MCF 10A (cell line): ENCODE measurements around the gene IQCK. TPM values are rescaled to one million over a fixed set of nuclear protein-coding genes. Genes with fewer than 3 reads are reported as not detected.

ENCODE experiments used
- BruUV-seq: library from RNA; stranded (reverse); fragments of 400-500 nt; replicated peaks from 2 replicates; lab custom pipeline; 2021; lab: Mats Ljungman, UMichigan
- CTCF ChIA-PET: fragments of 300-600 bp; sonication (Branson Sonifier 250); formaldehyde crosslinking; extraction: SDS; loops from one replicate; lab custom pipeline; 2021; ENCODE audit warnings: antibody characterized with exemption, inconsistent platforms; lab: Yijun Ruan, JAX
- POLR2A ChIA-PET: fragments of 300-600, 350-650 bp; sonication (Branson Sonifier 250); formaldehyde crosslinking; extraction: SDS; loops from one replicate; lab custom pipeline; 2020; ENCODE audit warnings: antibody characterized with exemption, inconsistent platforms; lab: Yijun Ruan, JAX
- DNase-seq: peaks from one replicate; pipeline ENCODE4 v3.0.0-alpha.2; 2018; ENCODE audit not compliant: unreplicated experiment
- H3K27ac Mint-ChIP-seq: one replicate; pipeline ENCODE4 v1.8.0; 2022; ENCODE audit warnings: mild to moderate bottlenecking, low read depth, mixed read lengths; ENCODE audit not compliant: unreplicated experiment
- H3K27me3 Mint-ChIP-seq: one replicate; pipeline ENCODE4 v1.8.0; 2022; ENCODE audit warnings: mixed read lengths; ENCODE audit not compliant: insufficient read depth, unreplicated experiment
- H3K36me3 Mint-ChIP-seq: one replicate; pipeline ENCODE4 v1.8.0; 2022; ENCODE audit warnings: mild to moderate bottlenecking, moderate library complexity, mixed read lengths; ENCODE audit not compliant: insufficient read depth, unreplicated experiment
- H3K4me1 Mint-ChIP-seq: one replicate; pipeline ENCODE4 v1.8.0; 2022; ENCODE audit warnings: mixed read lengths; ENCODE audit not compliant: insufficient read depth, unreplicated experiment
- H3K4me3 Mint-ChIP-seq: one replicate; pipeline ENCODE4 v1.8.0; 2022; ENCODE audit warnings: mild to moderate bottlenecking, moderate library complexity, mixed read lengths; ENCODE audit not compliant: unreplicated experiment
- H3K9me3 Mint-ChIP-seq: one replicate; pipeline ENCODE4 v1.8.0; 2022; ENCODE audit warnings: mixed read lengths; ENCODE audit not compliant: unreplicated experiment
- CTCF ChIP-seq: fragments of 200-600 bp; IDR thresholded peaks from one replicate; pipeline ENCODE4 v1.8.0; 2022; ENCODE audit warnings: antibody characterized with exemption, mild to moderate bottlenecking; ENCODE audit not compliant: unreplicated experiment
- intact Hi-C: fragments of 100-400 bp; cut with micrococcal nuclease; formaldehyde crosslinking; loops from 2 replicates; pipeline ENCODE4 v1.14.1; 2022
- total RNA-seq: library from RNA; stranded (reverse); gene quantifications from 2 replicates; pipeline ENCODE4 v1.2.3, GENCODE V29; 2022

The IQCK gene
- total RNA-seq, 1 experiment from 2014 or later, result 5.9 TPM

- no TSS peak for BruUV-seq
- no peak for TF ChIP-seq CTCF
- CTCF ChIA-PET, result no interaction called here
- POLR2A ChIA-PET, result interaction anchor here (0.7 kb wide), 1 partner anchor 45 kb away, joined by 3 read pairs; no protein-coding TSS in a partner anchor
- Mint-ChIP-seq H3K4me3 (no peak overlapping the region), H3K27me3 (no peaks in the 10 kb centered on the region), H3K27ac (no peak overlapping the region), H3K9me3 (no peaks in the 10 kb centered on the region), H3K36me3 (no peaks in the 10 kb centered on the region), H3K4me1 (peaks cover 7% of the 10 kb centered on the region)
- no peak for DNase-seq
- intact Hi-C loops, result no loop called here
These were observed 39.9 kb downstream of the IQCK start for GRCh38 chr16:19757762-19758595.

- POLR2A ChIA-PET, result no interaction called here
- H3K27me3 Mint-ChIP-seq, result no peaks in the 10 kb centered on the region
- intact Hi-C loops, result no loop called here
- CTCF ChIA-PET, result no interaction called here
- DNase-seq, result no peak
- no peaks in the 10 kb centered on the region for H3K36me3 Mint-ChIP-seq
- H3K9me3 Mint-ChIP-seq, result no peaks in the 10 kb centered on the region
- H3K4me3 Mint-ChIP-seq, result no peak overlapping the region
- H3K27ac Mint-ChIP-seq, result no peak overlapping the region
- peaks cover 7% of the 10 kb centered on the region for H3K4me1 Mint-ChIP-seq
- no peak for TF ChIP-seq CTCF
- BruUV-seq, result no TSS peak
These were observed 42.4 kb downstream of the IQCK start for GRCh38 chr16:19760356-19761060.

GRCh38 chr16:19765860-19766553 is 47.9 kb downstream of the IQCK start:
- Mint-ChIP-seq H3K27me3 (no peaks in the 10 kb centered on the region), H3K36me3 (peaks cover 4% of the 10 kb centered on the region), H3K9me3 (peaks cover 11% of the 10 kb centered on the region), H3K27ac (no peak overlapping the region), H3K4me1 (no peaks in the 10 kb centered on the region), H3K4me3 (no peak overlapping the region)
- ChIA-PET CTCF (interaction anchor here (0.6 kb wide), 1 partner anchor 521 kb away, joined by 3 read pairs; no protein-coding TSS in a partner anchor), POLR2A (interaction anchor here (0.6 to 1.3 kb wide), 2 partner anchors 33 to 165 kb away, joined by 3 read pairs; no protein-coding TSS in a partner anchor)
- no peak for TF ChIP-seq CTCF
- intact Hi-C loops, result no loop called here
- DNase-seq, result no peak
- no TSS peak for BruUV-seq

GRCh38 chr16:19766554-19766884 is 48.4 kb downstream of the IQCK start:
- Mint-ChIP-seq H3K9me3 (peaks cover 11% of the 10 kb centered on the region), H3K4me3 (no peak overlapping the region), H3K4me1 (no peaks in the 10 kb centered on the region), H3K27me3 (no peaks in the 10 kb centered on the region), H3K27ac (no peak overlapping the region), H3K36me3 (peaks cover 4% of the 10 kb centered on the region)
- ChIA-PET POLR2A (no interaction called here), CTCF (no interaction called here)
- intact Hi-C loops, result no loop called here
- DNase-seq, result no peak
- BruUV-seq, result no TSS peak
- TF ChIP-seq CTCF, result no peak
